GM18505 (cell line): ENCODE measurements around the gene MARK1.

Source experiments
- ATAC-seq: cut with Tn5 transposase; IDR thresholded peaks from one replicate; pipeline ENCODE4 v1.9.1; 2021; ENCODE audit not compliant: unreplicated experiment
- POLR2A ChIP-seq: IDR thresholded peaks from 4 replicates; pipeline ENCODE4 v1.6.1; 2011; ENCODE audit warnings: borderline replicate concordance; ENCODE audit not compliant: insufficient read depth, insufficient read length; ENCODE audit errors: extremely low read depth

The MARK1 gene

GRCh38 chr1:220631238-220631815 is 103.4 kb downstream of the MARK1 start:
- ATAC-seq: no peak
- no peak for TF ChIP-seq POLR2A

- ATAC-seq: no peak
- TF ChIP-seq POLR2A: no peak
These were observed 109.8 kb downstream of the MARK1 start for GRCh38 chr1:220637759-220638158.

- ATAC-seq: no peak
- TF ChIP-seq POLR2A: no peak
These were observed 114.3 kb downstream of the MARK1 start for GRCh38 chr1:220642285-220642684.

- TF ChIP-seq POLR2A: no peak
These were observed 125.1 kb downstream of the MARK1 start for GRCh38 chr1:220652995-220653394.

GRCh38 chr1:220655509-220655908 is 127.6 kb downstream of the MARK1 start:
- ATAC-seq: peak; percentile 99
- no peak for TF ChIP-seq POLR2A

More at GRCh38 chr1:220652995-220653394, 125.1 kb downstream of the MARK1 start:
- no peak for ATAC-seq

- TF ChIP-seq POLR2A: no peak
- peak; percentile 13 for ATAC-seq
These were observed 128.2 kb downstream of the MARK1 start for GRCh38 chr1:220655961-220656740.

GRCh38 chr1:220666349-220666748 is 138.4 kb downstream of the MARK1 start:
- ATAC-seq: no peak
- no peak for TF ChIP-seq POLR2A

- no peak for TF ChIP-seq POLR2A
These were observed 141.1 kb downstream of the MARK1 start for GRCh38 chr1:220669005-220669404.

GRCh38 chr1:220670365-220670764 is 142.4 kb downstream of the MARK1 start:
- no peak for TF ChIP-seq POLR2A
- no peak for ATAC-seq

More at GRCh38 chr1:220669005-220669404, 141.1 kb downstream of the MARK1 start:
- no peak for ATAC-seq

GRCh38 chr1:220673921-220674320 is 146.0 kb downstream of the MARK1 start:
- no peak for ATAC-seq
- no peak for TF ChIP-seq POLR2A

GRCh38 chr1:220677251-220677650 is 149.3 kb downstream of the MARK1 start:
- no peak for ATAC-seq
- no peak for TF ChIP-seq POLR2A

- TF ChIP-seq POLR2A: no peak
These were observed 152.2 kb downstream of the MARK1 start for GRCh38 chr1:220680085-220680687.

GRCh38 chr1:220681220-220681880 is 153.4 kb downstream of the MARK1 start:
- ATAC-seq: no peak
- no peak for TF ChIP-seq POLR2A

More at GRCh38 chr1:220680085-220680687, 152.2 kb downstream of the MARK1 start:
- peak; percentile 95 for ATAC-seq
